SKM-1 (cell line): ENCODE results near the gene BLMH.

Experiments
- DNase-seq: peaks from one replicate; lab custom pipeline; 2025; ENCODE audit not compliant: unreplicated experiment; lab: John Stamatoyannopoulos, UW

BLMH gene, protein sequence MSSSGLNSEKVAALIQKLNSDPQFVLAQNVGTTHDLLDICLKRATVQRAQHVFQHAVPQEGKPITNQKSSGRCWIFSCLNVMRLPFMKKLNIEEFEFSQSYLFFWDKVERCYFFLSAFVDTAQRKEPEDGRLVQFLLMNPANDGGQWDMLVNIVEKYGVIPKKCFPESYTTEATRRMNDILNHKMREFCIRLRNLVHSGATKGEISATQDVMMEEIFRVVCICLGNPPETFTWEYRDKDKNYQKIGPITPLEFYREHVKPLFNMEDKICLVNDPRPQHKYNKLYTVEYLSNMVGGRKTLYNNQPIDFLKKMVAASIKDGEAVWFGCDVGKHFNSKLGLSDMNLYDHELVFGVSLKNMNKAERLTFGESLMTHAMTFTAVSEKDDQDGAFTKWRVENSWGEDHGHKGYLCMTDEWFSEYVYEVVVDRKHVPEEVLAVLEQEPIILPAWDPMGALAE

DNA sequence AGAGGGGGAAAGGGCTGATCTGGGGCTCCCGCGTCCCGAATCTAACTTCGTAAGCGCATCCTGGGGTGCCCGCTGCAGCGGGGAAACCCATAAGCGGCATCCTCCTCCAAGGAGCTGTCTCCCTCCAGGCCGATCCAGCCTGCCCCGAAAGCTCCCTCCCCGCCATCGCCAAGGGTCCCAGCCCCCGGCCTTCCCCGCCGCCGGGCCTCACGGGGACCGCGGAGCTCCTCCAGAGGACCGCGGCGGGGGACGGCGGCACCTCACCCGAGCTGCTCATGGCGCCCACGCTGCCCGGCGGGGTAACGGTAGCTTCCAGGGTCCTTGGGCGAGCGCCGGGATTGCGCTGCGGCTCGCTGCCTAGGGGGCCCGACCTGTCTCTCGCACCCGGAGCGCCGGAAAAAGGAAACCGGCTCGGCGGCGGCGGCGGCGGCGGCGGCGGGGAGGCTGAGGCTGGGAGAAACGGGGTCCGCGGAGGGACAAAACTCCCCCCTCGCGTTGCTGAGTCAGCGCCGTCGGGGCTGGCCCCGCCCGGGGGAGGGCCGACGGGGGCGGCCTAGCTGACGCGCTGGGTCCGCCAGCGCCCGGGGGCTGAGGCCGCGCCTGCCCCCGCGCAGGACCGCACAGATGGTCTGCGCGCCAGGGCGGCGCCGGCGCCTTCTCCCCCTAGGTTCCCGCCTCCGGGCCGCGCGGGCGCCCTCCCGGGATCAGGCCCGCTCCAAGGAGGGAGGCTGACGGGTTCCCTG is at the start of gene BLMH:
BLMH (minus strand) TSS at position 402 of the 743 bp plus-strand sequence; CDS start at position 277, 125 bp downstream.
- DNase-seq = no peak

- DNase-seq = no peak
Measured at GRCh38 chr17:30340801-30341356, 49.1 kb upstream of the BLMH start.

DNA sequence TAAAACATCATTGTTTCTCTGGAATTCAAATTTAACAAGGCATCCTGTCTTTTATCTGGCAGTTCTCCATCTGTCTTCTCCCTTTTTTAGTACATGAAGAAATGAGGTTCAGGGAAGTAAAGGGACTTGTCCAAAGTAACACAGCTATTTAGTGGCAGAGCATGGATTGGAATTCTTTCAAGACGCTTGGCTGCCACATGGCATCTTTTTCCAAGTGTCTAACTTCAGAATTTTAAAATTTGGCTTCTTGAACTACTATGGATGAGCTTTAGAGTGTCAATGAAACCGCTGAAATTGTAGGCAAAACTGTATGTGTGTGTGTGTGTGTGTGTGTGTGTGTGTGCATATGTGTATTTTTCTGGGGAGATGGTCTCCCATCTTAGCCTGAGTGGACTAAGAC is 47.3 kb upstream of the BLMH start:
- DNase-seq = no peak

- no peak for DNase-seq
Measured at GRCh38 chr17:30337393-30337999, 45.8 kb upstream of the BLMH start.

- DNase-seq = peak; percentile 59
Measured at GRCh38 chr17:30336369-30337171, 44.8 kb upstream of the BLMH start.

DNA sequence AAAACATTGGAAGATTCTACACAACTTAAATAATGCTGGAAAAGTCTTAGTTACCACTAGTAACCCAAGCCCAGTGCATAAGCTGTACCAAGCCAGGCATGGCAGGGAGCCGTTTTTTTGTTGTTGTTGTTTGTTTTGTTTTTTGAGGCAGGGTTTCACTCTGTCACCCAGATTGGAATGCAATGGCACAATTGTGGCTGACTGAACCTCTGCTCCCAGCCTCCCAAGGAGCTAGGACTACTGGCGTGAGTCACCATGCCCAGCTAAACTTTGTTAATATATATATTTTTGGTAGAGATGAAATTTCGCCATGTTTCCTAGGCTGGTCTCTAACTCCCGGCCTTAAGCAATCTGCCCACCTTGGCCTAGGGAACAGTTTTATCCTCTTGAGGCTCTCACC is 42.7 kb upstream of the BLMH start:
- DNase-seq = no peak

- DNase-seq = no peak
Measured at GRCh38 chr17:30333503-30334360, 42.0 kb upstream of the BLMH start, which contains the start of gene TMIGD1. Gene TMIGD1, minus strand, starts transcription at chr17:30334057. Its CDS starts 1,924 bp downstream, at chr17:30332133.

GRCh38 chr17:30332057-30332542 is 40.4 kb upstream of the BLMH start:
- no peak for DNase-seq

DNA sequence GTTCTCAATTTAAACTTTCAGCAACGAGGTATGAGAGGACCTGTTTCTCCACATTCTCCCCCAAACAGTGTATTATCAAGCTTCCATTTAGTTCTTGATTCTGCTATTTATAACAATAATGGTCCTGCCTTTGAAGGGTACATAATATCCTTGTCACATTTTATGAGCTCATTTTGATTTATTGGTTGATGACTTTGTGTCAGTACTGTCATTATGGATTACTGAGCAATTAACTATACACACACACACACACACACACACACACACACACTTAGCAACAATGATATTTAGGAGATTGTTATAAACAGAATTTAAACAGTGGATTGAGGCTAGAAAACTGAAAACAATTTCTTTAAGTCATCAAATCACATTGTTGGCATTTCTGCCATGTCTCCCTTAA is 35.1 kb upstream of the BLMH start:
- DNase-seq = no peak

GRCh38 chr17:30324723-30325122 is 33.0 kb upstream of the BLMH start:
- DNase-seq = no peak

DNA sequence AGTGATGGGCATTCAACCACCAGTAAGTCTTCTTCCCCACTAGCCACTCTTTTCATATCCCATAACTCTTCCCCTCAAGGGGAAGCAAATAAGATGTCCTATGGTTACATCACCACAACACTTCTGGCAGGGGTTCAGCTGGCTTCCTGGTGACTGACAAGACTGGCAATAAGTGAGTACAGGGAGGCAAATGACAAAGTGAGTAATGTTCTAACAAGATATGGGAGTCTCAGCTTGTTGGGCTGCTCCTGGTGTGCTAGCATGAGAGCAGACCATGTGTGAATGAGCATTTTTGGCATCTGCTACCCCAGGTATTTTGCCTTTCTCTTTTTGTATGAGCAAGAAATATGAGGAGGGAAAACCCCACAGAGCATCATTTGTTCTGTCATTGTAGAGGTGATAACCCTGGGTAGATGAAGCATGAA is 32.2 kb upstream of the BLMH start:
- DNase-seq = peak; percentile 70

DNA sequence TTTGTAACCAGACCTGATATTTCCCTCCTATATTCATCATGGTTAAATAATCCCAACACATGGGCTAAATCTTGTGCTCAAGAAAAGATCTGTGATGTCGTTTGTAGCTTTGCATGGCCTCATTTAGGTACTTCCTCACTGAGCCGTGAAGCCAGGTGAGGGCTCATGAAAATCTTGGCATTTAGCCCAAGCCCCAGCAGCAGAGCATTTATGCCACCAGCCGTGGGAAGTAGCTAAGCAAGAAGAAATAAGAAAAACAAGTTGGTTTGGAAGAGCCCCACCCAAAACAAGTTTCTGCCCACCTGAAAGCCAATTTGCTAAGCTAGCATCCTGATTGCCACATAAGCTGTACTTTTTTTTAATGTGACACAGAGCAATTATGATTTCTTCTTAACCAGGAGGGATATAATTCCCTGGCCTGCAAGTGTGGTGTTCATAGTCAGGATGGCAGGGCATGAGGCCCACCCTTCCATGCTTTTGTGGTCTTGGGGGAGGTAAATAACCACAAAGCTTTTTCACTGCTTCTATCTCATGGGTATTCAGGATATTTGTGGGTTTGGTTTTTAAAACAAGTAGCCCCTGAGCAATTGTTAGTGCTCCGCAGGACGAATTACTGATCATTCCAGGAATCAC is 31.6 kb upstream of the BLMH start:
- DNase-seq = no peak

GRCh38 chr17:30321314-30321713 is 29.6 kb upstream of the BLMH start:
- DNase-seq = no peak

GRCh38 chr17:30318155-30318554 is 26.4 kb upstream of the BLMH start:
- no peak for DNase-seq

DNA sequence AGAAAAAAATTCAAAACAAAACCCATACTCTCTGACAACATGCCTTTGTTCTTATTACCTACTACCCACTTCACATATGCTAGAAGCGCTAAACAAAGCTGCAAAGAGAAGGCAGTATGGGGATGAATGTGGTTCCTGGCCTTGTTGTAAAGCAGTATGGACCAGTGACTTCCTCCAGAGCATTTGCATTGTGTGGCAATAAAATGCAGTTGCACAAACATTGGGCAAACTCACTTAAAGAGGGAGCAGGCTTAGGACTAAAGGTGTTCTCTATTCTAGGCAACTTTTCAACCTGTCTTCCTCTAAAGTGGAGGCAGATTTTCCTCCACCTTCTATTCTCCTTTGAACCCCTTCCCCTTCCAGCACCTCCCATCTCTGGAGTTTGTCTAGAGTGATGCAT is 25.0 kb upstream of the BLMH start:
- DNase-seq = peak; percentile 42

DNA sequence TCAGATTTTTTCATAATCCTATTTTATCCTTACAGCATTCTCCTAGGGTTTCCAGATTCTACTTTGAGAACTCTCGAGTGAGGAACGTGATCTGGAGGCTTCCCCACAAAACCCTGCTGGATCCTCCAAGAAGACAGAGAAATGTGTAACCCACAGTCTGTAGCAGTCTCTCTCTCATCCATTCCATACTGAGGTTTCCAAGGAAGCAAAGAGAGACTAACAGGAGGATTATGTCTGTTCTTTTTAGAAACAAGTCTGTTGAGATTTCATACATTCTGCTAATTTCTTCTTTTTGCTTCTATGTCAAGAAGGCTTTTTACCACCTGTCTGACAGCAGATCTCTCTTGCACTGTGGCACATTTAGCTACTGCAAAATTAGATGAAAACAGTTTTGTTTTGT is 23.4 kb upstream of the BLMH start:
- DNase-seq = no peak

GRCh38 chr17:30314474-30314873 is 22.7 kb upstream of the BLMH start:
- no peak for DNase-seq

GRCh38 chr17:30312226-30312625 is 20.5 kb upstream of the BLMH start:
- DNase-seq = no peak

GRCh38 chr17:30310562-30310961 is 18.8 kb upstream of the BLMH start:
- DNase-seq = no peak
